GM21723 (cell line): Measurements from ENCODE around the gene AMOTL2.

Experiments
- ATAC-seq: cut with Tn5 transposase; IDR thresholded peaks from one replicate; pipeline ENCODE4 v1.9.1; 2021; ENCODE audit warnings: mild to moderate bottlenecking, moderate library complexity; ENCODE audit not compliant: unreplicated experiment

The AMOTL2 gene

DNA sequence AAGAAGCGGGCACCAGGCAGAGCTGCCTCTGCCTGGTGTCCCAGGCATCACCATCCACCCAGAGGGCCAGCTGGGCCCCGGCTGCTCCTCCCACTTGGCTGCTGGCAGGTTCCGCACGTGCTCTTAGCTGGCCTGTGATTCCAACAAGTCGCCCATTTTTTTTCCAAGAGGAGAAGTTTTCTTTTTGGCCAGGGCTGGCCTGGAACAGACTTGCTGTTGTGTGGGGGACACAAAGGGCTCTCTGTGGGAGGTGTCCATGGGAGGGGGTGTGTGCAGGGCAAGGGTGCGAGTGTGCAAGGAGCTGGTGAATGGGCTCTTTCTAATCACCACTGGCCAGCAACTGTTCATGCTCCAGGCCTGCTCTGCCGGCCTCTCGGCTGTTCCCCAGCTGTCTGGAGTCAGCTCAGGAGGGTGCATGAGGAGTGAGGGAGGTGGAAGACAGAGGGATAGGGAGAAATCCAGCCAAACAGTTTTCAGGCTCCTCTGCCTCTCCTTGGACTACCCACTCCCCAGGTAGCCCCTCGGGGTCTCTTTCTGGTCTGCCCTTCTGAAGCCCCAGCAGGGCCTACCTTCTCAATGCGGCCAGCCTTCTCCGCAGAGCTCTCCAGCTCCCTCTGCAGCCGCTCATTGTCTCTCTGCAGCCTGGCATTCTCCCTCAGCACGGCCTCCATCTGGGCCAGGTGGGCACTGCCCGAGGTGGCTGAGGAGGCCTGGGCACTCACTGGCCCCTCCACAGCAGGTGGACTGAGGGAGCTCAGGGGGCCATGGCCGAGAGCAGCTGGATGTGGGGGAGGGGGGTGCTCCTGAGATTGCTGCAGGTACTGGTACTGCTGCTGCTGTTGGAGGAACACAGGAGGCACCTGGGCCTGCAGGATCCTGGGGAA is 7.1 kb downstream of the AMOTL2 start:
- ATAC-seq = no peak

DNA sequence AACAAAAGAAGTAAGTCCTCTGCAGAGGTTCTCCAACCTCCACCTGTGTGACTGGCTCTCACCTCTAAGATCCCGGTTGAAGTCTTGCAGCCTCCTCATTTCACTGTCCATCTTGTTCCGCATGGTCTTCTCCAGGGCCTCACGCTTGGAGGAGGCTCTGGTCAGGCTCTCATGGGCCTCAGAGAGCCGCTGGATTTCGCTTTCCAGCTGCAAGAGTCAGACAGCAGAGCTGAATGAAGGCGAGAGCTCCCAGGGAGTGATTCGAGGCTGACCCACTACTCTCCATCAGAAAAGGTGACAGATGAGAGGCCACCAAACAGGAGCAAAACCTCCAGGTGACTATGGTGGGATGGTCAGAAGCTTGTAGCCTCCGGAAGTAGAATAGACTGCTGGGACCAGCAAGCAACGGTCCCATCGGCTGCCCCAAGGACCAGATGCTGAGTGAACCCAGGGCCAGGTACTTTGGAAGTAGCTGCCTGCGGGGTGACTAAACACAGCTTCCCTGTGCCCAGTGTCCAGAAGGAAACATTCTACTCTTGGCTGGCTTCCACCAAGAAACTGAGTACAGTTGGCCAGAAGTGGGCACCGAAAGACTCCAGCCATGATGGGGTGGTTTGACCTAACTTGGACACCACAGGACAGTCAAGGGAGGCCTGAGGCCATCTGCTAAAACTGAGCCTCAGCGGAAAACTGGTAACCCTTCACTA is 7.9 kb downstream of the AMOTL2 start:
- ATAC-seq = no peak

DNA sequence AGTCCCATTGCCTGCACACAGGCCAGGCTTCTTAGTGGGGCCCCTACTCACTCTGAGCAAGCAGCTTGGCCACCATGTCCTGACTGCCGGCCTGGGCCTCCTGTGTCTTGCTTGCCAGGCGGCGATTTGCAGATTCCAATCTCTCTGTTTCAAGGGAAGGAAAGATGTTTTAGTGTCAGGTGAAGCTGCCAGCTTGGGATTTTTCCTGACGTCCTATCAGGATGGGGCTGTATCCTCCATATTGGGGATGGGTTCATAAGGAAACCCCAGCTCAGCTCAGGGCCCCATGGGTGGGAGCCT is 8.5 kb downstream of the AMOTL2 start:
- ATAC-seq = no peak

DNA sequence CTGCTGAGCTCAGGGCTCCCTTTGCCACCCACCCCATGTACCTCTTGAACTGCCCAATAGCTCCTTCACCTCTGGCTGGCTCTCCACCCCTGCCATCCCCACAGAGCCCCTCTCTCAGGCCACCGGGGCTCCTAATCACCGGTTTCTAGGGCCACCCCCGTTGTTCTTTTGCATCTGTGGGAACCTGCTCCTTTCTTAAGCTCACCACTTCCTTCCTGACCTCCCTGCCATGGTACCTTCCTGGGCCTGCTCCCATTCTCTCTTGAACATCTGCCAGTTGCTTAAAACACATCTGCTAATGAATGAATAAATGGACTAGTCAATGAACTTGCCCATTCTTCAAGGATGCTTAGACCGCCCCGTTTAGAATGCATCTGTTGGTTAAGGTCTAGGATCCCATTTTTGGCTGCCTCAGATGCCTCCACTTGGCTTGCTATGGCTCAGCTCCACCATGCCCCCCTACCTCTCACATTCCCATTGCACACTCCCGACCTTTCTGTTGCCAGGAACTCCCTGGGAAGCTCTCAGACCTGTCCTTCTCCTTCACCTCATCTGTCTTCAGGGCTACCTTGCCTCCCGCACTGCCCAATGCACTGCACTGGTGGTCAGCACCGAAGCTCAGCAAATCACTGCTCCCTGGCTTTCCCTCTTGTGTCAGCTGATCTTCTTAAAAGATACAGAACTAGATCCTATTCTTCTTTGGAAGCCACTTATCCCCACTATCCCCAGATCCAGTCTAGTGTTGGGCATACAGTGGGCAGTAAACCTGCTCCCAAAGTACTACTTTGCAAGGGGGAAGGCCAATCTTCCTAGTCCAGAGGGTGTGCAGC is 9.1 kb downstream of the AMOTL2 start:
- ATAC-seq = no peak

DNA sequence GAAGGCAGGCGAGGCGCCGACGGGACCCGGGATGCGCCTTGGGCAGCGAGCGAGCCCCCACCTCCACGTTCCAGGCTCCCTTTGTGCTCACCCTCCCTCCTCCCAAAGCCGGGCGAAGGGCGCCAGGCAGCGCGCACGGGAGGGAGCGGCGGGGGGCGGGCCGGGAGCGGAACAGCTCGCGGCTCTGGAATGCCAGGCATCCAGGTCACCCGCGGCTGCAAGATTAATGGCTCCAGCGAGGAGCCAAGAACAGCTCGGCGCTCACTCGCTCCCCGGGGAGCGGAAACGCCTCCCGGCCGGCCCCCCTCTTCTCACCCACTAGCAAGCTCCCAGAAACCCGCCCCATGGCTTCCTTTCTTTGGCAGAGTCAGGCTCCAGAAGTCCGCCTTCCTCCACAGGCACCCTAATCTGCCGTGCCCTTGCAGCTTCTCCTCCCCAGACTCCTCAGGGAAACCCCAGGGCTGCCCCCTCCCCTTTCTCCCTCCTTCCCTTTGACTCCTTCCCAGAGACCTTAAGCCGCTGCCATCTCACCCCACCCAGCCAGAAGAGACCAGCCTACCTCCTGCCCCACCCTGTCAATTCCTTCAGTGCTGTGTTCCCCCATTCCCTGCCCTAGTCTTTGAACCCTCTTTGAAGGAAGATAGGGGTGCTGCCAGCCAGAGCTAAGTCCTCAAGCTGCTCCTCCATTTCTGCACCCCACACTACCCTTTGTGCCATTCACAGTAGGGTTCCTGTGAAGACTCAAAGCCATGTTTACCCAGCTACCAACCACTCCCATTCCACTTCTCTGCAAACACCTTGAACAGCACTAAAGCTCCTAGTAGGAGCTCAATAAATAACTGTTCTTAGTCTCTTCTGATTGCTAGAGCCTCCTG is 9.9 kb downstream of the AMOTL2 start:
- no peak for ATAC-seq

DNA sequence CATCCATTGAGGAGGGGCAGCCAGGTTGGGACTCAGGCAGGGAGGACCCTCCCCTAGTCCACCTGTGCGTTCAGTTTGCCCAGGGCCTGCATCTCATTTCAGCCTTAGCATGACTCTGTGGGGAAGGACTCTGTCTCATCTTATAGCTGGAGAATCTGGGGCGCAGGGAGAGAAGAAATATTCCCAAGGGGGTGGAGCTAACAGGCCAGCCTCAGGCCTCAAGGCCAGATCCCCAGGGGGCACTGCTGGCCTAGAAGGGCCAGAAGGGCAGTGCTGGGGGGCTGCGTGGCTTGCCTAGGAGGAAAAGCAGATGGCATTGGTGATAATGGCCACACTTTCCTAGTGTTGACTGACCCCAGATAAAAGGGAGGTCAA is 10.9 kb downstream of the AMOTL2 start:
- ATAC-seq = no peak

DNA sequence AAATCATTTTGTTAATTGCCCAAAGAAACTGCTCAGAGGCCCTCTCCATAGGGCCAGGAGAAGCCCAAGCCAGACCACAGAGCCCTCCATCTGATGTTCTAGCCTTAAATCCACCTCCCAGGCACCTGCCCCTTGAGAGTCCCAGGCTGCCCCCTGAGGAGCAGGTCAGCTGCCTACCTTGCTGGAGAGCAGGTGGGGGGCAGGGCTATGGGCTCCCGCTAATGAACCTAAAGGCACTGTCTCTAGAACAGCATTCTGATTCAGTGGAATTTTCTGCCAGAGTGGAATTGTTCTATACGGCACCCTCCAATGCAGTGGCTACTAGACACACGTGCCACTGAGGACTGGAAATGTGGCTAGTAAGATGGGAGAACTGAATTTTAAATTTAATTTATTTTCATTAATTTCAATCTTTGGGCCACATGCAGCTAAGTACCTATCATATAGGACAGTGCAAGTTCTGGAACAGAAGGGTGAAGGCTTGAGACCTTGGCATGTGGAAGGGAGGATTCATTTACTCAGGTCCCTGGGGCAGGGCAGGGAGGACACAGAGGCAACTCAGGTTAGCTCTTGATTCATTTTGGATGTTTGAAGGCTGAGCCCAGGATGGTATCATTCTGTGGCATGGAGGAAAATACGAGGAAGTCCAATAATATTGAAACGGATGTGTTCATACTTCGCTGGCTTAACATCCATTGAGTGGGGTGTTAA is 11.4 kb downstream of the AMOTL2 start:
- no peak for ATAC-seq

DNA sequence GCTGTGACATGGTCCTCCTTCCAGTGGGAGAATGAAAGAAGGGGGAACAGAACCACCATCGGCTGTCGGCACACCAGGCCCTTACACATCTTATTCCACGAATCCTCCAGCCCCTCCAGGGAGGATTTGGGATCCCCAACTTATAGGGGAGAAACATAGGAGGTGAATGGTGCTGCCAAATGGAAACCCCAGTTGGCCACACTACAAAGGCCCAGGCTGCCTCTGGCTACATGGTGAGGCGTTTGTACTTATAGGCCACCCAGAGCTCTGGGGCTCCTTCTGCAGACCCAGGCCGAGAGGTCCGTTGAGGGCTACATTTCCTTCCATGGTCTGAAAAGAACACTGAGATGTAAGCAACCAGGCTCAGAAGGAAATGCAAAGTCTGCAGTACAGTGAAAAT is 12.0 kb downstream of the AMOTL2 start:
- no peak for ATAC-seq

DNA sequence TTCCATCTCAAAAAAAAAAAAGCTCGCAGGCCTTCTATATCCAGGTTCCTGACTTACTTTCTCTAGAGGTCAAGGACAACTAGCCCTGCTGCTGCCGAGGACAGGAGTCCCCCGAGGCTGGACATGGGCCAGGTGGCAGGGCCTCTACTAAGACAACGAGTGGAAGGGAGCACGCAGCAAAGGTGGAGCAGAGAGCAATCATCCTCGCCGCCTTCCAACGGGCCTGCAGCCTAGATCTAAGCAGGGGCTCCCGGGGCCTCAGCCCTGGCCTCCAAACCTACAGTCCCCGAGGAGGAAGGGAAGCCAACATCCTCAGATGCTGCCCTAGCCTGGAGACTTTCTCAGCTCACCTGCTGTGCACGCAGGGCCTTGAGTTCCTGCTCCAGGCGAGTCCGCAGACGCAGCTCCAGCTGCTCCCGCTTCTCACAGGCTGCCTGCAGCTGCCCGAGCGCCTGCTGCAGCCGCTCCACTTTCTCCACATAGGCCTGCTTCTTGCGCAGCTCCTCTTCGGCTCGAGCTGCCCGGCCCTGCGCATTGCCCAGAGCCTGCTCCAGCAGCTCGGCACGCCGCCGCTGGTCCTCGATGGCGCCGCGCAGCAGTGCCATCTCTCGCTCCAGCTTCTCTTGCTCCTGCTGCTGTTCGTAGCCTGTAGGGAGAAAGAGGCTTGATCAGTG is 12.9 kb downstream of the AMOTL2 start:
- ATAC-seq = no peak

DNA sequence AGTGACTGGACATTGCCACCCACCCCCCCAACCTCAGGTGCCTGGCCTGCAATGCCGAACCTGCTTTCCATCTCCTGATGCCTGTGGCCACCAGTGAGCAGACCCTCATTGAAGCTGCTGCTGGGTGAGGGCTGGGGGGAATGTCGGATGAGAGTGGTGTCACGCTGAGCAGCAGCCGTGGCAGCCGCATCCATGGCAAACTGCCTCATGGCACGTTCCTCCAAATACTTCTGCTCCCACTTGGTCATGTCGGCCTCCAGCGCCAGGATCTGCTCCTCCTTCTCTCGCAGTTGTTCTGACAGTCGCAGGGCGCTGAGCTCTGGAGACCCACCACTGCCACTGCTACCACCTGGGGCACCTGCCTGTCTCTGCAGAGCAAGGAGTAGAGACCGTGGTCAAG is 14.2 kb downstream of the AMOTL2 start:
- ATAC-seq = no peak

DNA sequence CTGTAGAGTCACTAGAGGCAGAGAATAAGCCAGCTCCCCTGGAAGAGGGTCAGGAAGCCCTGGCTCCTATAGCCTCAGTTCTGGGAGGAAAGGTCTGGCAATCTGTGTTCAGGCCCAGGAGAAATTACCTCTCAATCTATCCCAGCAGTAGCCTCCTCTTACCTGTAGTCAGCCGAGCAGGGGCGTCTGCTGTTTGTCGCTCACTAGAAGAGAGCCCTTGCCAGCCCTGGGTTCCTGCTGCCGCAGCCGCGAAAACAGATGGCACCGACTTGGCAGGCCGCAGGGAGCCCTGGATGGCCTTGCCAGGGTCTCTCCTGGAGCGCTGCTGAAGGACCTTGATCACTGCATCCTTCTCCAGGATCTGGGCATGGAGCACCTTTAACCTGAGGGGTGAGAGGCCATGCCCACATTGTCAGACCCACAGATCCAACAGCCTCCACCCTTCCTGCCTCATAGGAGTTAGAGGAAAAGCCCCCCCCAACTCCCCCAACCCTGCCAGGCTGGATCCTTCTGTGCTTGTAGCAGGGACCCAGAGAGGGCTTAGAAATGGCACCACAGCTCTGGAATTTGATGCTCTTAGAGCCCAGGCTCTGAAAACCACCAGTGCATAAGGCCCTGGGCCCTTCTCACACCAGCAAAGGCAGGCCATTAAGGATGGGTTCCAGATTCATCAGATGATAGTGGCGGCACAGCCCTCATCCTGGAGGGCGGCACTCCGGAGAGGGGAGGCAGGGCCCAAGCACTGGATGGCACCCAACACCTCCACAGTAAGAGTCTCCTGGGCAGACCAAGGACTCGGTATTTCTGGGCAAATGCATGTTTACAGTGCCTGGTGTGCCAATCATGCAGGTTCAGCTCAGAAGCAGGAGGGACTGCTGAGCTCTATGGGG is 14.9 kb downstream of the AMOTL2 start:
- no peak for ATAC-seq

DNA sequence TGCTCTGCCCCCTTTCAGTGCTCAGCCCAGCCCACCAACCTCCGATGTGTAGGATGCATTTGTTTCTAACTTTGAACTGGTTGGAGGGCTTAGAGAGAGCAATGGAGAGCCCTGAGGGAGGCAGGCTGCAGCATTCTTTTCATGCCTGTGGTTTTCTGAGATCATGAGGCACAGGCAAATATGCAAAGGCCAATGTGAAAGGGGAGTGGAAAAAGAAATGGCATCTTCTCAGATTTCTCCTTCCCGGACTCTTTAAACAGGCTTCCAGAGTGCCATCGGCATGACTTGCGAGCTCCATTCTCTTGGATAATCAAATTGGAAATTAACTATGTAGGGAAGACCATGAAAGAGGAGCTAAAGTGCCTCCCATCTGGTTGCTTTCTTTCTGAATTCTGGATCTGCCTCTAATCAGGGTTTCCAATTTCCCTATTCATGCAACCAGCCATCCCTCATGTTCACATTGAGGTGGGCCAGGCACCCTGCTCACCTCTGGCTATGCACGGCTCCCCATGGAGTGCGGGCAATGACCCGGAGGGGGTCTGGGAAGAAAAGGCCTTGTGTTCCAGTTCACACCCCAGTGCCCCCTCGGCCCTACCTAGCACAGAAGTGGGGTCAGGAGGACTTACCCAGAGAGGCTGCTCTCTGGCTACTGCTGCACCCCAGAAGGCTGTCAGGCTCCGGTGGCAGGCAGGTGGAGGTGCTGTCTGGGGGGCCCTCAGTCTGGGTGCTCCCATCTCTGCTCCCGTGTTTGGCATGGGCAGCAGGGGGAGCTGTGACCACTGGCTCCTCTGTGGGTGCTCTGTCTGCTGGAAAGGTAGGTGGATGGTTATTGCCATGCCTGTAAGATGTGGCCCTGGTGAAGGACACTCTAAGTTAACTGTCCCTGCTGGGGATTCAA is 16.1 kb downstream of the AMOTL2 start:
- ATAC-seq = no peak

DNA sequence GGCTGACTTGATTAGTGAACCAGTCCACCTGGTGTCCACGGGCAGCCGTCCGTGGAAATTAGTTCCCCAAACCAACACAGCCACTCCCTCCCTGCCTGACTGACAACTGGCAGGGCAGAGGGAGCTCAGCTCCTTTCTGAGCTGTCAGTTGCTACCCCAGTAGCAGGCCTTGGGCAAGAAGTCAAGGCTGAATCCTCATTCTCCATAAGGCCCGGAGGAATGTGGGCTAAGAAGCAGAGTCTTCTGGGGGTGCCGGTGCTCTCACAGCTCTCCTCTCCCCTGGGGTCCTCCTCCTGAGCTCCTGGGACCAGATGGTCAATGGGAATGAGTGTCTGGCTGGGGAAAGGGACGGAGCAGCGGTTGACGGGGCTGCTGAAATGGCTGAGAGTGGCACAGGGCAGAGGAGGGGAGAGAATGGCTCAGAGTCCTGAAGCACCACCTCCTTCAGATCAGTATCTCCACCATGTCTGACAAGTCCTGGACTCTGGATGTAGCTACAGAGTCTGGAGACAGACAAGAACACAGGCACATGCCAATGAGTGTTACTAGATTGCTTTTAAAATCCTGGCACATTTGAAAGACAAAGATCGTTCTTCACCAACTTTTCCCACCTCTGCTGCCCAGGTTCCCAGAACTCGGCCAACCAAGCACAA is 16.9 kb downstream of the AMOTL2 start:
- no peak for ATAC-seq

DNA sequence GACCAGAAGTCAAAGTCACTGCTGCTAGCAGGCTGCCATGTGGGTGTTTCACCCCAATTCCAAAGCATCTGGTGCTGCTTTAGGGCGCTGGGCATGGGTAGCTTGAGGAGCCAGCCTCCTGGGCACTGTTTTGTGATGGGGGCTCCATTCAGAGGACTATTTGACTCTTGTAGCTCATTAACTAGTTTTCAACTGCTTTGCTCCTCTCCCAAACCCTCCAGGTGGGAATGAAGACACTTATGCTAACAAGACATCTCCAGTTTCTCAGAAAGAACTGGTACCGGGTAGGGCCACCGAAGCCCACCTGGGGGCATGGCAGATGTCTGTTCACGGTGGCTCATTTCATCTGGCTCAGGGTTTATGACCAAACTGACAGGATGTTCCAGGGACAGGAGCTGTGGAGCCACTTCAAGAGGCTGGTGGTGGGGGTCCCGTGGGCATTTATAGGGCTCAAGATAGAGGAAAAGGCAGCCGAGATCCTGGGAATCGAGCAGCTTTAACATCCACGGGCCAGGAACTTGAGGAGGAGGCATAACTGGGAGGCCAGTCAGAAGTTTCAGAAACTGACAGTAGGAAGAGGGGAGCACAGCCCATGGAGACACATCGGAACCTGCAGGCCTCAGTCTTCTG is 17.7 kb downstream of the AMOTL2 start:
- ATAC-seq = no peak

DNA sequence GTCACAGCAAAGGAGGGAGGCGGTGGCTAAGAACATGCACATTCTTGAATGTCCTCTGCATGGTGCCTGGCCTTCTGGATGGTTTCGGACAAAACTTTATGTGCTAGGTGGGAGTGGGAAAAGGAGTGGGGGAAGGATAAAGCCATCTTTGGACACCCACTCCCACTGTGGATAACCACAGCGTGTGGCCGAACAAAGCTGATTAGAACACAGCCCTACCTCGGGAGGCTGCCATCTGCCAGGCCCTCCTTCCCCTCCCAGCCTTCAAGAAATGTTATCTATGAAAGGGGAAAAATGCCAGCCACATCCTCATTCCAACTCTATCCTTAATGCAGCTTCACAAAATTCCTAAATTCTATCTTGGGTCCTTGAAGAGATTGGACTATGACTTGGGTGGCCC is 18.8 kb downstream of the AMOTL2 start:
- no peak for ATAC-seq

DNA sequence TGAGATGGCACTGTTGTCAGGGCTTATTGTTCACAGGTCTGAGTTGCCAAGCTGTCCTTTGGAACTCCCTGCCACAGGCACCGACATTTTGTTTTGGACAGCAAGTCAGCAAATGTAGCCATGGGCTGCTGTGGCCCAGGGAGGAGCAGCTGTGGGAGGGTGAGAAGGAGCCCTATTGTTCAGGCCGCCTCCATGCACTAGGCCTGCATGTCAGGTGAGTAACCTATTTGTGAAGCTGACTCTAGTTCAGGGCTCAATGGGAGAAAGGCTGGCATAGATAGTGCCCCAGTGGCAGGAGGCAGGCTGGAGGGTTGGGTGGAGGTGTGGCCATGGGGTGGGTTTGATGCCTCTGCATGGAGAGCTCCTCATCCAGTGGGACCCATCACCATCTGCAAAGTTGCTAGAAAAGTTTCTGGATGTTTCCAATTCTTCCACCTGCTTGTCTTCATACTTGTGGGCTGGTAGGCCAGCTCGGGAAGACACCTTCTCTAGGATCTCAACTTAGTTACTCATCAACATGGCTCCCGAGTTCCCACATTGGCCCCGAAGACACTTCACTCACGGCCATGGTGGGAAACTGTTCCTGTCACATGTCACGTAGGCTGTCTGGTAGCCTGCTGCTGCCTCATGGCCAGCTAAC is 19.5 kb downstream of the AMOTL2 start:
- ATAC-seq = no peak
